ENCODE data around the gene SCAF11. TPM values are rescaled to one million over a fixed set of nuclear protein-coding genes. Genes with fewer than 3 reads are reported as not detected.

Gene SCAF11
- total and polyA plus RNA-seq, 2 donors from 2014 or later, result 21.0 to 129 TPM

DNA sequence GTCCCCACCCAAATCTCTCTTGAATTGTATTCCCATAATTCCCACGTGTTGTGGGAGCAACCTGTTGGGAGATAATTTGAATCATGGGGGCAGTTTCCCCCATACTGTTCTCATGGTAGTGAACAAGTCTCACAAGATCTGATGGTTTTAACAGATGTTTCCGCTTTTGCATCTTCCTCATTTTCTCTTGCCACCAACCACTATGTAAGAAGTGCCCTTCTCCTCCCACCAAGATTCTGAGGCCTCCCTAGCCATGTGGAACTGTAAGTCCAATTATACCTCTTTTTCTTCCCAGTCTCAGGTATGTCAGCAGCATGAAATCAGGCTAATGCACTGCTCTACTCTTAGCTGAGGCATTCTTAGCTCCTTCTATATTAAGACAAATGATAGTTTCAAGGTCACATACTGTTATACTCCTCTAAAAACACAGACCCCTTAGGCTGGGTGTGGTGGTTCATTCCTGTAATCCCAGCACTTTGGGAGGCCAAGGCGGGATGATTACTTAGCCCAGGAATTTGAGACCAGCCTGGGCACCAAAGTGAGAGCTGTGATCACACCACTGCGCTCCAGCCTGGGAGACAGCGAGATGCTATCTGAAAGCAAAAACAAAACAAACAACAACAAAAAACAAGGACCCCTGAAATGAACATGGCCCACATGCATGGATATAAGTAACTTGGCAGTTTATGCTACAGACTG lies 3.6 kb downstream of the SCAF11 start:
- intact Hi-C loops (cut with DNase I), result no loop called here
- H3K4me1 ChIP-seq (ENCODE audit: control insufficient read depth in 2 of 3, insufficient read depth in 2 of 3, low read depth in 1 of 3, low read length in 3 of 3), result peaks cover 0 to 17% (median 16%) of the 10 kb centered on the region in 3 donors
- DNase-seq (no peak), FAIRE-seq (no peak)
- H3K9me3 ChIP-seq (ENCODE audit: control insufficient read depth in 2 of 3, insufficient read depth in 1 of 3, low read length in 3 of 3), result no peaks in the 10 kb centered on the region
- H3K4me3 ChIP-seq (ENCODE audit: low read length in 3 of 3), result peak overlapping the region in 1 of 3 donors; percentile 11
- no peaks in the 10 kb centered on the region for H3K36me3 ChIP-seq (ENCODE audit: control insufficient read depth in 2 of 3, insufficient read depth in 3 of 3, low read length in 3 of 3)
- no peak overlapping the region for H3K27ac ChIP-seq (ENCODE audit: low read depth in 2 of 2, low read length in 2 of 2)
- H3K9ac ChIP-seq (ENCODE audit: low read length in 3 of 3), result no peak overlapping the region
- no peaks in the 10 kb centered on the region for H3K27me3 ChIP-seq (ENCODE audit: control insufficient read depth, insufficient read depth, low read length)
- TF ChIP-seq, protein P1, sequence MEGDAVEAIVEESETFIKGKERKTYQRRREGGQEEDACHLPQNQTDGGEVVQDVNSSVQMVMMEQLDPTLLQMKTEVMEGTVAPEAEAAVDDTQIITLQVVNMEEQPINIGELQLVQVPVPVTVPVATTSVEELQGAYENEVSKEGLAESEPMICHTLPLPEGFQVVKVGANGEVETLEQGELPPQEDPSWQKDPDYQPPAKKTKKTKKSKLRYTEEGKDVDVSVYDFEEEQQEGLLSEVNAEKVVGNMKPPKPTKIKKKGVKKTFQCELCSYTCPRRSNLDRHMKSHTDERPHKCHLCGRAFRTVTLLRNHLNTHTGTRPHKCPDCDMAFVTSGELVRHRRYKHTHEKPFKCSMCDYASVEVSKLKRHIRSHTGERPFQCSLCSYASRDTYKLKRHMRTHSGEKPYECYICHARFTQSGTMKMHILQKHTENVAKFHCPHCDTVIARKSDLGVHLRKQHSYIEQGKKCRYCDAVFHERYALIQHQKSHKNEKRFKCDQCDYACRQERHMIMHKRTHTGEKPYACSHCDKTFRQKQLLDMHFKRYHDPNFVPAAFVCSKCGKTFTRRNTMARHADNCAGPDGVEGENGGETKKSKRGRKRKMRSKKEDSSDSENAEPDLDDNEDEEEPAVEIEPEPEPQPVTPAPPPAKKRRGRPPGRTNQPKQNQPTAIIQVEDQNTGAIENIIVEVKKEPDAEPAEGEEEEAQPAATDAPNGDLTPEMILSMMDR (IDR thresholded peaks at IDR 0.05; ENCODE audit: borderline replicate concordance, extremely low read depth, insufficient read depth), result no peak

- Histone ChIP-seq H3K9me3 (ENCODE audit: control insufficient read depth in 2 of 3, insufficient read depth in 1 of 3, low read length in 3 of 3) (no peaks in the 10 kb centered on the region), H3K4me3 (ENCODE audit: low read length in 3 of 3) (no peak overlapping the region), H3K4me1 (ENCODE audit: control insufficient read depth in 2 of 3, insufficient read depth in 2 of 3, low read depth in 1 of 3, low read length in 3 of 3) (peaks cover 0 to 7% (median 3%) of the 10 kb centered on the region in 3 donors), H3K9ac (ENCODE audit: low read length in 3 of 3) (no peak overlapping the region), H3K36me3 (ENCODE audit: control insufficient read depth in 2 of 3, insufficient read depth in 3 of 3, low read length in 3 of 3) (no peaks in the 10 kb centered on the region), H3K27me3 (ENCODE audit: control insufficient read depth, insufficient read depth, low read length) (no peaks in the 10 kb centered on the region), H3K27ac (ENCODE audit: low read depth in 2 of 2, low read length in 2 of 2) (no peak overlapping the region)
- DNase-seq, result no peak
- intact Hi-C loops (cut with DNase I), result no loop called here
- no peak for FAIRE-seq
- TF ChIP-seq, protein P1 (IDR thresholded peaks at IDR 0.05; ENCODE audit: borderline replicate concordance, extremely low read depth, insufficient read depth), result no peak
Observed at GRCh38 chr12:45981075-45981837, 9.1 kb downstream of the SCAF11 start.

DNA sequence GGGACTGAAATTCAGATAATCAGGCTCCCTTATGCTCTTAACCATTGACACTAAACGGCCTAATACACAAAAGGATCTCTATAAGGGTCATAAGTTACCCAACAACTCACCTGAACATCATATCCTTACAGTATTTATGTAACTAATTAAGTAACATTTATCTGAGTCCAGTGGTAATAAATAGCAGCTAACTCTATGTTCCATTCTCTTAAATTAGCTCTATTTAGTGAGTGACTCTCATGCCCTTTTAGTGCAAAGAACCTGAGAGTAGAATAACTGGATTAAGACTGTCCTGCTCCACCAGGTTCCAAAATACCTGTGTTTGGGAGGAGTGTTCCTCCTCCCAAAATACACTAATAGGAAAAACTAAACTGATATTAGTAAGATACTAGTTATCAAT lies 9.8 kb downstream of the SCAF11 start:
- TF ChIP-seq, protein P1 (IDR thresholded peaks at IDR 0.05; ENCODE audit: borderline replicate concordance, extremely low read depth, insufficient read depth), result no peak
- Histone ChIP-seq H3K36me3 (ENCODE audit: control insufficient read depth in 2 of 3, insufficient read depth in 3 of 3, low read length in 3 of 3) (no peaks in the 10 kb centered on the region), H3K27ac (ENCODE audit: low read depth in 2 of 2, low read length in 2 of 2) (no peak overlapping the region), H3K9ac (ENCODE audit: low read length in 3 of 3) (no peak overlapping the region), H3K4me1 (ENCODE audit: control insufficient read depth in 2 of 3, insufficient read depth in 2 of 3, low read depth in 1 of 3, low read length in 3 of 3) (peaks cover 0 to 7% (median 3%) of the 10 kb centered on the region in 3 donors), H3K4me3 (ENCODE audit: low read length in 3 of 3) (no peak overlapping the region), H3K27me3 (ENCODE audit: control insufficient read depth, insufficient read depth, low read length) (no peaks in the 10 kb centered on the region), H3K9me3 (ENCODE audit: control insufficient read depth in 2 of 3, insufficient read depth in 1 of 3, low read length in 3 of 3) (no peaks in the 10 kb centered on the region)
- DNase-seq, result no peak
- intact Hi-C loops (cut with DNase I), result no loop called here
- FAIRE-seq, result no peak
